Mammary epithelial cell (primary cell): ENCODE measurements around the gene PDZD8.

Experiments used
- EZH2 ChIP-seq: IDR thresholded peaks from 2 replicates; pipeline ENCODE4 v1.6.1; 2012; ENCODE audit warnings: low read length, inconsistent platforms, borderline replicate concordance
- TF ChIP-seq, protein P1 (sequence below), 2 donors: IDR thresholded peaks in 1 of 2; conservative IDR thresholded peaks in 1 of 2; 2 replicates each; pipeline ENCODE4 v1.5.1; 2011 to 2012; ENCODE audit warnings: inconsistent platforms in 2 of 2, low read length in 2 of 2, mild to moderate bottlenecking in 2 of 2, control low read depth in 1 of 2, low read depth in 1 of 2; ENCODE audit not compliant: insufficient read depth in 1 of 2; ENCODE audit errors: extremely low read depth in 1 of 2

DNA sequence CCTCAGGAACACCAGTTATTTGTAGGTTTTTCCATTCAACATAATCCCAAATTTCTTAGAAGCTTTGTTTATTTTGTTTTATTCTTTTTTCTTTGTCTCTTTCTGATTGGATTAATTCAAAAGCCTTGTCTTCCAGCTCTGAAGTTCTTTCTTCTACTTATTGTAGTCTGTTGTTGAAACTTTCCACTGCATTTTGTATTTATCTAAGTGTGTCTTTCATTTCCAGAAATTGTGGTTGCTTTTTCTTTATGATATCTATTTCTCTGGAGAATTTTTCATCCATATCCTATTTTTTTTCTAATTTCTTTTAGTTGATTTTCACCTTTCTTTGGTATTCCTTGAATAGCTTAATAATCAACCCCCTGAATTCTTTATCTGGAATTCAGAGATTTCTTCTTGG lies 75.8 kb downstream of the PDZD8 start:
- TF ChIP-seq, protein P1, sequence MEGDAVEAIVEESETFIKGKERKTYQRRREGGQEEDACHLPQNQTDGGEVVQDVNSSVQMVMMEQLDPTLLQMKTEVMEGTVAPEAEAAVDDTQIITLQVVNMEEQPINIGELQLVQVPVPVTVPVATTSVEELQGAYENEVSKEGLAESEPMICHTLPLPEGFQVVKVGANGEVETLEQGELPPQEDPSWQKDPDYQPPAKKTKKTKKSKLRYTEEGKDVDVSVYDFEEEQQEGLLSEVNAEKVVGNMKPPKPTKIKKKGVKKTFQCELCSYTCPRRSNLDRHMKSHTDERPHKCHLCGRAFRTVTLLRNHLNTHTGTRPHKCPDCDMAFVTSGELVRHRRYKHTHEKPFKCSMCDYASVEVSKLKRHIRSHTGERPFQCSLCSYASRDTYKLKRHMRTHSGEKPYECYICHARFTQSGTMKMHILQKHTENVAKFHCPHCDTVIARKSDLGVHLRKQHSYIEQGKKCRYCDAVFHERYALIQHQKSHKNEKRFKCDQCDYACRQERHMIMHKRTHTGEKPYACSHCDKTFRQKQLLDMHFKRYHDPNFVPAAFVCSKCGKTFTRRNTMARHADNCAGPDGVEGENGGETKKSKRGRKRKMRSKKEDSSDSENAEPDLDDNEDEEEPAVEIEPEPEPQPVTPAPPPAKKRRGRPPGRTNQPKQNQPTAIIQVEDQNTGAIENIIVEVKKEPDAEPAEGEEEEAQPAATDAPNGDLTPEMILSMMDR (conservative IDR thresholded peaks at IDR 0.05 in 1 of 2, IDR thresholded peaks at IDR 0.05 in 1 of 2; ENCODE audit: extremely low read depth in 1 of 2, insufficient read depth in 1 of 2, low read depth in 1 of 2, low read length in 2 of 2) = no peak
- TF ChIP-seq EZH2 = no peak
